ENCODE results near the gene GALNT12. TPM values are rescaled to one million over a fixed set of nuclear protein-coding genes. Genes with fewer than 3 reads are reported as not detected.

GALNT12 gene
- total RNA-seq, 1 experiment from 2014 or later: 14.8 TPM

- intact Hi-C loops (cut with micrococcal nuclease): no loop called here
- Histone ChIP-seq H3K36me3 (ENCODE audit: low read depth, low read length) (no peaks in the 10 kb centered on the region), H3K9me2 (replicated peaks; ENCODE audit: low read length) (no peaks in the 10 kb centered on the region), H2AFZ (ENCODE audit: low read length) (peak within 1 kb of the TSS; percentile 72), H3K27me3 (ENCODE audit: low read length) (no peaks in the 10 kb centered on the region), H3K4me2 (ENCODE audit: low read length) (peak within 1 kb of the TSS; percentile 86), H3K4me3 (ENCODE audit: low read length) (peak within 1 kb of the TSS; percentile 80), H3K27ac (ENCODE audit: low read length) (no peak within 1 kb of the TSS), H3K9ac (ENCODE audit: low read length) (peak within 1 kb of the TSS; percentile 49), H3K9me3 (ENCODE audit: low read length) (no peaks in the 10 kb centered on the region), H3K79me2 (ENCODE audit: low read length) (peaks cover 35% of the 10 kb centered on the region), H4K20me1 (ENCODE audit: low read length) (peaks cover 5% of the 10 kb centered on the region; the same call in 1 of the 2 replicates), H3K4me1 (ENCODE audit: insufficient read depth, low read length) (peaks cover 20% of the 10 kb centered on the region), H3F3A (ENCODE audit: low read length, unreplicated experiment) (no peaks in the 10 kb centered on the region)
- POLR2A ChIA-PET (ENCODE audit: unreplicated experiment): no interaction called here
- CTCF ChIA-PET: no interaction called here
- ATAC-seq (peak; percentile 77), DNase-seq (peak; percentile 75)
- TF ChIP-seq EZH2phosphoT487 (IDR thresholded peaks at IDR 0.05; ENCODE audit: borderline replicate concordance, low read length): peak; percentile 56
- no peak for TF ChIP-seq CTCF (conservative IDR thresholded peaks at IDR 0.05; ENCODE audit: low read depth, low read length)
- TF ChIP-seq EZH2 (IDR thresholded peaks at IDR 0.05; ENCODE audit: low read length, unreplicated experiment): no peak
- BruUV-seq (replicated peaks): no TSS peak
Observed at GRCh38 chr9:98796364-98797101, 10.9 kb upstream of the GALNT12 start, which contains the start of gene ANKS6. ANKS6 (minus strand) TSS chr9:98796555; CDS start chr9:98796491, 64 bp downstream.

GRCh38 chr9:98797491-98797890, 10.0 kb upstream of the GALNT12 start:
- intact Hi-C loops (cut with micrococcal nuclease): no loop called here
- CTCF ChIA-PET: interaction anchor here (0.6 kb wide), 1 partner anchor 875 kb away, joined by 7 read pairs; no protein-coding TSS in a partner anchor
- BruUV-seq (replicated peaks): no TSS peak

More at GRCh38 chr9:98797491-98797890, 10.0 kb upstream of the GALNT12 start:
- Histone ChIP-seq H3K9me2 (replicated peaks; ENCODE audit: low read length) (no peaks in the 10 kb centered on the region), H3K9me3 (ENCODE audit: low read length) (no peaks in the 10 kb centered on the region), H3K79me2 (ENCODE audit: low read length) (peaks cover 26% of the 10 kb centered on the region), H3K27me3 (ENCODE audit: low read length) (no peaks in the 10 kb centered on the region), H3F3A (ENCODE audit: low read length, unreplicated experiment) (peaks cover 3% of the 10 kb centered on the region), H3K4me1 (ENCODE audit: insufficient read depth, low read length) (peaks cover 22% of the 10 kb centered on the region), H3K9ac (ENCODE audit: low read length) (no peak overlapping the region), H3K36me3 (ENCODE audit: low read depth, low read length) (no peaks in the 10 kb centered on the region), H4K20me1 (ENCODE audit: low read length) (peaks cover 5% of the 10 kb centered on the region; the same call in 1 of the 2 replicates), H3K4me3 (ENCODE audit: low read length) (no peak overlapping the region), H3K27ac (ENCODE audit: low read length) (no peak overlapping the region), H2AFZ (ENCODE audit: low read length) (no peak overlapping the region), H3K4me2 (ENCODE audit: low read length) (no peak overlapping the region)
- POLR2A ChIA-PET (ENCODE audit: unreplicated experiment): no interaction called here
- DNase-seq (no peak), ATAC-seq (no peak)
- no peak for TF ChIP-seq CTCF (conservative IDR thresholded peaks at IDR 0.05; ENCODE audit: low read depth, low read length)
- no peak for TF ChIP-seq EZH2phosphoT487 (IDR thresholded peaks at IDR 0.05; ENCODE audit: borderline replicate concordance, low read length)
- TF ChIP-seq EZH2 (IDR thresholded peaks at IDR 0.05; ENCODE audit: low read length, unreplicated experiment): no peak
